CD14-positive monocyte (primary cell): ENCODE measurements around the gene ZNF543. TPM values are rescaled to one million over a fixed set of nuclear protein-coding genes. Genes with fewer than 3 reads are reported as not detected.
A peak's percentile ranks its signal among the peaks of the same experiment; 100 is the strongest.

Experiments used
- DNase-seq, 3 donors: peaks; one replicate each; pipeline ENCODE4 v3.0.0-alpha.2; 2011 to 2022
- H2AFZ ChIP-seq: 2 replicates; pipeline ENCODE4 v1.6.0; 2012; ENCODE audit warnings: mild to moderate bottlenecking, low read depth, low read length, inconsistent platforms; ENCODE audit not compliant: insufficient read depth, poor library complexity, severe bottlenecking
- H3K27ac ChIP-seq, 2 donors: 1 replicate in 1 of 2; 2 replicates in 1 of 2; pipeline ENCODE4 v1.5.1; 2012 to 2013; ENCODE audit warnings: low read length in 2 of 2, control low read depth in 1 of 2, inconsistent platforms in 1 of 2, low read depth in 1 of 2, mild to moderate bottlenecking in 1 of 2
- H3K27me3 ChIP-seq, 2 donors: one replicate each; pipeline versions ENCODE4 v1.6.0 to v1.6.1; 2011 to 2013; ENCODE audit warnings: low read length in 2 of 2; ENCODE audit not compliant: control insufficient read depth in 2 of 2, insufficient read depth in 2 of 2
- H3K36me3 ChIP-seq, 2 donors: replicated peaks in 1 of 2; 1 replicate in 1 of 2; 2 replicates in 1 of 2; pipeline versions ENCODE4 v1.5.1 to v1.6.1; 2012 to 2013; ENCODE audit warnings: low read length in 2 of 2, control low read depth in 1 of 2, inconsistent platforms in 1 of 2, mild to moderate bottlenecking in 1 of 2; ENCODE audit not compliant: insufficient read depth in 2 of 2, control insufficient read depth in 1 of 2
- H3K4me1 ChIP-seq, 2 donors: 1 replicate in 1 of 2; 2 replicates in 1 of 2; pipeline versions ENCODE4 v1.5.1 to v1.6.1; 2012 to 2013; ENCODE audit warnings: low read length in 2 of 2, control low read depth in 1 of 2, inconsistent platforms in 1 of 2, mild to moderate bottlenecking in 1 of 2, moderate library complexity in 1 of 2; ENCODE audit not compliant: insufficient read depth in 2 of 2, control insufficient read depth in 1 of 2
- H3K4me2 ChIP-seq: replicated peaks from 2 replicates; pipeline ENCODE3; 2012; ENCODE audit warnings: low read length, moderate library complexity, mild to moderate bottlenecking; ENCODE audit not compliant: poor library complexity, severe bottlenecking; ENCODE audit errors: extremely low read depth
- H3K4me3 ChIP-seq, 3 experiments: fragments of 200-600 bp in 1 of 3; sonication (generic) in 1 of 3; replicated peaks in 1 of 3; 1 replicate in 2 of 3; 2 replicates in 1 of 3; pipeline ENCODE4 v1.5.1; 2011 to 2013; ENCODE audit warnings: low read length in 3 of 3, mild to moderate bottlenecking in 3 of 3, control low read depth in 2 of 3, low read depth in 2 of 3, inconsistent platforms in 1 of 3, moderate library complexity in 1 of 3
- H3K79me2 ChIP-seq: 2 replicates; pipeline ENCODE4 v1.6.0; 2012; ENCODE audit warnings: mild to moderate bottlenecking, control low read depth, inconsistent platforms, low read length, moderate library complexity; ENCODE audit not compliant: insufficient read depth
- H3K9ac ChIP-seq: 2 replicates; pipeline ENCODE4 v1.6.0; 2017; ENCODE audit warnings: low read length, mild to moderate bottlenecking; ENCODE audit not compliant: insufficient read depth, poor library complexity, severe bottlenecking
- H3K9me3 ChIP-seq, 2 donors: replicated peaks in 1 of 2; 1 replicate in 1 of 2; 2 replicates in 1 of 2; pipeline versions ENCODE4 v1.5.1 to v1.6.1; 2012 to 2013; ENCODE audit warnings: low read length in 2 of 2, control low read depth in 1 of 2; ENCODE audit not compliant: control insufficient read depth in 1 of 2, insufficient read depth in 1 of 2
- H4K20me1 ChIP-seq: 2 replicates; pipeline ENCODE4 v1.6.0; 2012; ENCODE audit warnings: mild to moderate bottlenecking, low read length, control low read depth, moderate library complexity; ENCODE audit not compliant: insufficient read depth
- H3K27ac Mint-ChIP-seq, 7 donors: one replicate each; pipeline ENCODE4 v1.8.0; 2020; ENCODE audit warnings: mild to moderate bottlenecking in 7 of 7, mixed read lengths in 7 of 7, moderate library complexity in 6 of 7, inconsistent platforms in 2 of 7
- H3K27me3 Mint-ChIP-seq, 3 donors: one replicate each; pipeline ENCODE4 v1.8.0; 2021 to 2022; ENCODE audit warnings: low read depth in 3 of 3, mild to moderate bottlenecking in 3 of 3, mixed read lengths in 3 of 3, moderate library complexity in 3 of 3, inconsistent platforms in 1 of 3
- H3K36me3 Mint-ChIP-seq, 2 donors: one replicate each; pipeline ENCODE4 v1.8.0; 2020; ENCODE audit warnings: mixed read lengths in 2 of 2, inconsistent platforms in 1 of 2, mild to moderate bottlenecking in 1 of 2
- H3K4me1 Mint-ChIP-seq: one replicate; pipeline ENCODE4 v1.8.0; 2020; ENCODE audit warnings: mild to moderate bottlenecking, mixed read lengths
- H3K4me3 Mint-ChIP-seq, 2 donors: one replicate each; pipeline ENCODE4 v1.8.0; 2020; ENCODE audit warnings: mild to moderate bottlenecking in 2 of 2, mixed read lengths in 2 of 2, moderate library complexity in 1 of 2
- H3K9me3 Mint-ChIP-seq, 7 donors: one replicate each; pipeline ENCODE4 v1.8.0; 2020 to 2022; ENCODE audit warnings: mixed read lengths in 7 of 7, mild to moderate bottlenecking in 6 of 7, moderate library complexity in 6 of 7, inconsistent platforms in 2 of 7
- CTCF ChIP-seq: fragments of 200-600 bp; IDR thresholded peaks from one replicate; pipeline ENCODE4 v1.8.0; 2022; ENCODE audit warnings: antibody characterized with exemption, mild to moderate bottlenecking
- WGBS: methylation state at CpG from one replicate; pipeline ENCODE4 v1.1.5; 2013; ENCODE audit warnings: missing lambda C conversion rate; ENCODE audit not compliant: insufficient coverage; 5-methylcytosine and 5-hydroxymethylcytosine counted together
- intact Hi-C, 2 donors: fragments of 100-400 bp; cut with micrococcal nuclease; formaldehyde crosslinking; loops; one replicate each; pipeline versions ENCODE4 v1.15.0 to v1.15.1; 2023
- polyA plus RNA-seq, 3 donors: library from polyadenylated mRNA; depleted of rRNA in 1 of 3; unstranded in 2 of 3; stranded (reverse) in 1 of 3; fragments of 300-500 nt in 2 of 3; fragments of >200 nt in 1 of 3; fragmentation: Illumina TruSeq in 2 of 3; gene quantifications; 1 replicate in 2 of 3; 2 replicates in 1 of 3; pipeline ENCODE4 v1.2.3, GENCODE V29; 2012 to 2021

The ZNF543 gene
- polyA plus RNA-seq, 3 donors = 0.85 to 1.1 (median 0.99) TPM

DNA sequence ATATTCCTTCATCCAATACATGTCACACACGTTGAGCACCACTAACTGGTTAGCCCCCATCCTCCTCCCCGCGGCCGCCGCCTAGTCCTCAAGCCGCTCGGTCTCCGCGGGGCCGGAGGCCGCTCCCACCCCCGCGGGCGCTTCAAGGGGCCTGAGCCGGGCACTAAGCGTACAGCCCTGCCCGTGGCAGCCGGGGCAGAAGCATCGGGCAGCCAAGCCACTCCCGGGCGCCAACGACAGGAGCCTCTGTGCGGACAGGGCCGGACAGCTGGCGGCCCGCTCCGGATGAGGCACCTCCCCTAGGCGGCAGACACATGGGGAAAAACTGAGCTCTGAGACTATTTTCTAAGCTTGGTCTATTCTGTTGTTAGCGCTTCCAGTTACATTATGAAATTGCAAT is 2.8 kb upstream of the ZNF543 start:
- peaks cover 16 to 42% (median 26%) of the 10 kb centered on the region in 7 donors for H3K9me3 Mint-ChIP-seq
- Histone ChIP-seq H3K4me1 (peaks cover 15 to 16% of the 10 kb centered on the region in 2 donors), H3K9ac (no peak overlapping the region), H3K27me3 (peaks cover 27 to 40% of the 10 kb centered on the region in 2 donors), H2AFZ (peak overlapping the region; percentile 35), H3K4me2 (no peak overlapping the region), H4K20me1 (no peaks in the 10 kb centered on the region), H3K79me2 (peaks cover 21% of the 10 kb centered on the region), H3K36me3 (no peaks in the 10 kb centered on the region), H3K9me3 (peaks cover 7 to 9% of the 10 kb centered on the region in 2 donors), H3K27ac (no peak overlapping the region), H3K4me3 (no peak overlapping the region)
- no peak overlapping the region for H3K4me3 Mint-ChIP-seq
- H3K27ac Mint-ChIP-seq = no peak overlapping the region
- intact Hi-C loops = loop anchor here in 1 of 2 donors (5.0 kb wide), 1 partner anchor 35 kb away; the partner anchor contains the start of gene ZNF460
- TF ChIP-seq CTCF = no peak
- DNase-seq = no peak
- H3K27me3 Mint-ChIP-seq = peaks cover 29 to 55% (median 43%) of the 10 kb centered on the region in 3 donors
- 21% methylated on average over 25 of the region's 29 CpGs for WGBS
- peaks cover 22% of the 10 kb centered on the region for H3K4me1 Mint-ChIP-seq
- no peaks in the 10 kb centered on the region for H3K36me3 Mint-ChIP-seq

DNA sequence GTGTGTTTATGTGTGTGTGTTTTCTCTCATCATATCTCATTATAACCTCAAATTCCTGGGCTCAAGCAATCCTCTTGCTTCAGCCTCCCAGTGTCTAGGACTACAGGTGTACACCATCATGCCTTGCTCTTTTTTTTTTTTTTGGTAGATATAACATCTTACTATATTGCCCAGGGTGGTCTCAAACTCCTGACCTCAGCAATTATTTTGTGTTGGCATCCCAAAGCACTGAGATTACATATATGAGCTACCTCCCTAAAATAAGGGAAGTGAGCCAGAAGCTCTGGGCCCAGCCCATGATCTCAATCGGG is 448 bp upstream of the ZNF543 start:
- Histone ChIP-seq H3K4me3 (peak overlapping the region; percentile 69 to 83 (median 72)), H3K4me1 (peaks cover 15 to 16% of the 10 kb centered on the region in 2 donors), H2AFZ (peak overlapping the region; percentile 92), H3K27me3 (peaks cover 22 to 40% of the 10 kb centered on the region in 2 donors), H3K4me2 (peak overlapping the region; percentile 75), H3K79me2 (peaks cover 22% of the 10 kb centered on the region), H4K20me1 (no peaks in the 10 kb centered on the region), H3K9me3 (peaks cover 9 to 14% of the 10 kb centered on the region in 2 donors), H3K27ac (peak overlapping the region; percentile 88 to 92), H3K9ac (peak overlapping the region; percentile 91), H3K36me3 (peaks cover 15 to 19% of the 10 kb centered on the region in 2 donors)
- peaks cover 29 to 40% (median 34%) of the 10 kb centered on the region in 3 donors for H3K27me3 Mint-ChIP-seq
- no peak for DNase-seq
- intact Hi-C loops = loop anchor here in 1 of 2 donors (5.0 kb wide), 1 partner anchor 38 kb away; the partner anchor contains the start of gene ZNF460
- H3K4me1 Mint-ChIP-seq = peaks cover 24% of the 10 kb centered on the region
- H3K36me3 Mint-ChIP-seq = peaks cover 15 to 19% of the 10 kb centered on the region in 2 donors
- 0% methylated on average over 1 of the region's 1 CpG for WGBS
- H3K27ac Mint-ChIP-seq = peak overlapping the region; percentile 92 to 99 (median 94)
- TF ChIP-seq CTCF = no peak
- H3K9me3 Mint-ChIP-seq = peaks cover 17 to 58% (median 41%) of the 10 kb centered on the region in 7 donors
- peak overlapping the region; percentile 88 to 97 for H3K4me3 Mint-ChIP-seq
